ENCODE measurements around the gene RAMP1.

Gene RAMP1

DNA sequence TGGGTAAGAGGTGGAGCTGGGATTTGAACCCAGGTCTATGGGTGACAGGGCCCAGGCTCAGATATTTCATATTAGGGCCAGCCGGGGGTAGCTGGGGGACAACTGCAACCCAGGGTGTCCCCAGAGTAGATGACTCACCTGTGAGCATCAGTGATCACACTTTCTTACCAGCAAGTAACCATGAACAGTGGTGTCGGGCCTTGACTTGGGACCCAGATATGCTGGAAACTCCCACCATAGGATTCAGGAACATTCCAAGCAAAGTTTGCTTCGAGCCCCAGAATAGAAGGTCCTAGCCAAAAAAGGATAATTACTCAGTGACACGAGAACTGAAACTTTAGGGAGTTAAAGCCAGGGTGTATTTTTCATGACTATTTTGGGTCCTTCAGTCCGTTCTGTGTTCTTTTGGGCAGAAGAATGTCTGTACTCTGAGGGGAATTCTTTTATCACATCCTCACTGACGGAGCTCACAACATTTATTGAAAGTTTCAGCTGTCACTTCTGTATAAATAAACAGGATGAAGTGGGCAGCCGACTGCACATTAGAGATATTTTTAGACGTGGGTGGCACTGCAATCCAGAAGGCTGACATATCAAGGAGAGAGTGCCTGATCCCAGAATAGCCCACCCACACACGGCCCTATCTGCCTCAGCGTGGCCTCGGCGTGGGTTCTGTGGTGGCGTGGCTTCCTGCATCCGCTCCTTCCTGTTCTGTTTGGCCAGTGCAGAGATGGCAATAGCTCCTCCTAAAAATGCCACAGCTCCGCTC is 45.6 kb downstream of the RAMP1 start:
- no peak overlapping the region for H3K4me3 ChIP-seq (ENCODE audit: low read length)
- no peak for DNase-seq (ENCODE audit: low read depth)

GRCh38 chr2:237907144-237907543 is 47.7 kb downstream of the RAMP1 start:
- no peak overlapping the region for H3K4me3 ChIP-seq (ENCODE audit: low read length)
- TF ChIP-seq CTCF (IDR thresholded peaks at IDR 0.05; ENCODE audit: insufficient read depth, low read depth, low read length, missing control alignments): no peak
- DNase-seq (ENCODE audit: low read depth): no peak

More for the DNA sequence above, 45.6 kb downstream of the RAMP1 start:
- TF ChIP-seq CTCF (IDR thresholded peaks at IDR 0.05; ENCODE audit: insufficient read depth, low read depth, low read length, missing control alignments): no peak

DNA sequence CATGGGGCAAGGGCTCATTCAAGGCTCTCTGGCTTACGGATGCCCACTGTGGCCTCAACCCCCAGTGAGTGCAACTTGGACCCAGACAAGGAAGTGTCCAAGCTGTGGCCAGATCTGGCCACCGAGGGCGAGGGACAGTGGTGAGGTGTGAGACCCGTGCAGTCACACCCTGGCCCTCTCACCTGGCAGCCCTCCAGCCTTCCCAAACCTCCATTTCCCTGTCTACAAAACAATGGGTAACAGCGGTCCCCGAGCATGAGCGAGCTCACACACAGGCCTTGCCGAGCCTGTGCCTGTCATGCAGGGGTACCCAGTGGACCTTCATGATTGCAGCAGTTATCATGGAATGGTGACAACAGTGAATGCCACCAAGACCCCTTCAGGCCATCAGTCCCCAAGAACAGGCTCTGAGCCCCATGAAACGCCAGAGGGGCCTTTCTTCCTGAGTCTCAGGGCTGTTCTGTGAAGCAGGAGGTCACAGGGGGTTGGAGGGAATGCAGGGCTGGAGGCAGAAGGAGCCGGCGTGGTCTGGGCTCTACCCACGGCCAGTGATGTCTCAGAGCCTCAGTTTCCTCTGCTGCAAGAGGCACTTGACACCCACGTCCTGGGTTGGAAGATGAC is 49.8 kb downstream of the RAMP1 start:
- TF ChIP-seq CTCF (IDR thresholded peaks at IDR 0.05; ENCODE audit: insufficient read depth, low read depth, low read length, missing control alignments): no peak
- DNase-seq (ENCODE audit: low read depth): no peak
- H3K4me3 ChIP-seq (ENCODE audit: low read length): no peak overlapping the region

- TF ChIP-seq CTCF (IDR thresholded peaks at IDR 0.05; ENCODE audit: insufficient read depth, low read depth, low read length, missing control alignments): no peak
- no peak for DNase-seq (ENCODE audit: low read depth)
- H3K4me3 ChIP-seq (ENCODE audit: low read length): no peak overlapping the region
These were observed 50.5 kb downstream of the RAMP1 start for GRCh38 chr2:237909801-237910475.

- H3K4me3 ChIP-seq (ENCODE audit: low read length): no peak overlapping the region
- DNase-seq (ENCODE audit: low read depth): no peak
- TF ChIP-seq CTCF (IDR thresholded peaks at IDR 0.05; ENCODE audit: insufficient read depth, low read depth, low read length, missing control alignments): no peak
These were observed 51.3 kb downstream of the RAMP1 start for GRCh38 chr2:237910576-237911362.

GRCh38 chr2:237911363-237912017 is 52.1 kb downstream of the RAMP1 start:
- DNase-seq (ENCODE audit: low read depth): no peak
- TF ChIP-seq CTCF (IDR thresholded peaks at IDR 0.05; ENCODE audit: insufficient read depth, low read depth, low read length, missing control alignments): no peak
- H3K4me3 ChIP-seq (ENCODE audit: low read length): no peak overlapping the region

All from epithelial cell of esophagus (primary cell).